ENCODE measurements around the gene EEPD1.
"Not testable (repeated sequence)": the region's sequence is repeated elsewhere in the genome, so short reads cannot be mapped to it uniquely, and the experiment has no call there.

Gene EEPD1

GRCh38 chr7:36238138-36238537 lies 85.1 kb downstream of the EEPD1 start:
- FAIRE-seq (peak; percentile 21), DNase-seq (ENCODE audit: extremely low spot score, insufficient read length, low read depth) (no peak)

- not testable (repeated sequence) for DNase-seq (ENCODE audit: extremely low spot score, insufficient read length, low read depth); FAIRE-seq
Observed at GRCh38 chr7:36243356-36243755, 90.3 kb downstream of the EEPD1 start.

- not testable (repeated sequence) for DNase-seq (ENCODE audit: extremely low spot score, insufficient read length, low read depth); FAIRE-seq
Observed at GRCh38 chr7:36244001-36244400, 90.9 kb downstream of the EEPD1 start.

GRCh38 chr7:36244429-36244828 lies 91.4 kb downstream of the EEPD1 start:
- FAIRE-seq: no peak
- no peak for DNase-seq (ENCODE audit: extremely low spot score, insufficient read length, low read depth)

GRCh38 chr7:36245684-36246299 lies 92.7 kb downstream of the EEPD1 start:
- FAIRE-seq (no peak), DNase-seq (ENCODE audit: extremely low spot score, insufficient read length, low read depth) (no peak)

- DNase-seq (ENCODE audit: extremely low spot score, insufficient read length, low read depth): no peak
- FAIRE-seq: no peak
Observed at GRCh38 chr7:36249091-36249490, 96.0 kb downstream of the EEPD1 start.

GRCh38 chr7:36253699-36254098 lies 100.6 kb downstream of the EEPD1 start:
- DNase-seq (ENCODE audit: extremely low spot score, insufficient read length, low read depth) (no peak), FAIRE-seq (no peak)

- not testable (repeated sequence) for DNase-seq (ENCODE audit: extremely low spot score, insufficient read length, low read depth); FAIRE-seq
Observed at GRCh38 chr7:36258510-36259259, 105.6 kb downstream of the EEPD1 start.

- FAIRE-seq (no peak), DNase-seq (ENCODE audit: extremely low spot score, insufficient read length, low read depth) (no peak)
Observed at GRCh38 chr7:36260481-36260880, 107.4 kb downstream of the EEPD1 start.

- peak; percentile 51 for FAIRE-seq
Observed at GRCh38 chr7:36261019-36261754, 108.1 kb downstream of the EEPD1 start.

GRCh38 chr7:36262309-36263094 lies 109.4 kb downstream of the EEPD1 start:
- FAIRE-seq (no peak), DNase-seq (ENCODE audit: extremely low spot score, insufficient read length, low read depth) (no peak)

More at GRCh38 chr7:36261019-36261754, 108.1 kb downstream of the EEPD1 start:
- no peak for DNase-seq (ENCODE audit: extremely low spot score, insufficient read length, low read depth)

- no peak for DNase-seq (ENCODE audit: extremely low spot score, insufficient read length, low read depth)
- FAIRE-seq: no peak
Observed at GRCh38 chr7:36263095-36263484, 110.0 kb downstream of the EEPD1 start.

- no peak for DNase-seq (ENCODE audit: extremely low spot score, insufficient read length, low read depth)
- no peak for FAIRE-seq
Observed at GRCh38 chr7:36264123-36264801, 111.2 kb downstream of the EEPD1 start.

- DNase-seq (ENCODE audit: extremely low spot score, insufficient read length, low read depth) (no peak), FAIRE-seq (no peak)
Observed at GRCh38 chr7:36264913-36265516, 112.0 kb downstream of the EEPD1 start.

- FAIRE-seq (no peak), DNase-seq (ENCODE audit: extremely low spot score, insufficient read length, low read depth) (no peak)
Observed at GRCh38 chr7:36265680-36266079, 112.6 kb downstream of the EEPD1 start.

- no peak for DNase-seq (ENCODE audit: extremely low spot score, insufficient read length, low read depth)
- no peak for FAIRE-seq
Observed at GRCh38 chr7:36266190-36266589, 113.1 kb downstream of the EEPD1 start.

- DNase-seq (ENCODE audit: extremely low spot score, insufficient read length, low read depth) (no peak), FAIRE-seq (no peak)
Observed at GRCh38 chr7:36266683-36267082, 113.6 kb downstream of the EEPD1 start.

GRCh38 chr7:36272211-36272566 lies 119.1 kb downstream of the EEPD1 start:
- DNase-seq (ENCODE audit: extremely low spot score, insufficient read length, low read depth) (no peak), FAIRE-seq (peak; percentile 53)

GRCh38 chr7:36272567-36273269 lies 119.7 kb downstream of the EEPD1 start:
- no peak for DNase-seq (ENCODE audit: extremely low spot score, insufficient read length, low read depth)
- no peak for FAIRE-seq
